ENCODE data around the gene KAT7. TPM values are rescaled to one million over a fixed set of nuclear protein-coding genes. Genes with fewer than 3 reads are reported as not detected.

KAT7 gene
- total RNA-seq, 1 donor from 2014 or later: 93.5 TPM

DNA sequence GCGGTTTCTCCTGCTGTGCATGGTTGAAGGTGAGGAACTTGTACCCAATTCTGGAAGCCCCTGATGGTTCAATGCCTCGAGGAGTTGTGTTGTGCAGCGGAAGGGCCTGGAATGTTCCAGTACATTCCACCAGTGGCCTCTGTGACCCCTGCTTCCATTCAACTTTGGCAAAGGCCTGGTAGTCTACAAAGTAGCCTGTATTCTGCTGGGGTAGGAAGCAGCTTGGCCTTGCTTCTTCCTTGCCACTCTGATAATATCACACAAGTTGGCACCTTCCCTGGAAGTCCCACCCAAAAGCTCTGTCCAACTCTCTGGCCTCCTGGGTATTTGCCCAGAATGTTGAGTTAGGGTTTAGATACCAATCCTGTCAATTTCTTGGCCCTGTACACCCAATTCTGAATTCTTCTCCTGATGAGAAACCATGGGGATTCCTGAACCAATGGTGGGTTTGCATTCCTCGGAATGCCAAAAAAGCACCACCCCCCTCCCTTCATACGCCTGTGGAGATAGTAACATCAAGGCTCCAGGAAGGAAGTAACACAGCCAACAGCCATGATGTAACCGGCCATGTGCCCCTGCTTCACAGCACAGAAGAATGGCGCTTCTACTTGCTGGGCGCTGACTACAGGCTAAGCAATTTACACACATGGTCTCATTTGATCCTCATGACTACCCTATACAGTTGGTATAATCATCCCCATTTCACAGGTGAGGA lies 12.8 kb upstream of the KAT7 start:
- Mint-ChIP-seq H3K27me3 (ENCODE audit: low read depth) (no peaks in the 10 kb centered on the region), H3K27ac (ENCODE audit: unreplicated experiment) (no peak overlapping the region), H3K36me3 (ENCODE audit: low read depth) (no peaks in the 10 kb centered on the region), H3K9me3 (no peaks in the 10 kb centered on the region), H3K4me3 (no peak overlapping the region), H3K4me1 (peaks cover 35% of the 10 kb centered on the region)
- TF ChIP-seq, protein P1, sequence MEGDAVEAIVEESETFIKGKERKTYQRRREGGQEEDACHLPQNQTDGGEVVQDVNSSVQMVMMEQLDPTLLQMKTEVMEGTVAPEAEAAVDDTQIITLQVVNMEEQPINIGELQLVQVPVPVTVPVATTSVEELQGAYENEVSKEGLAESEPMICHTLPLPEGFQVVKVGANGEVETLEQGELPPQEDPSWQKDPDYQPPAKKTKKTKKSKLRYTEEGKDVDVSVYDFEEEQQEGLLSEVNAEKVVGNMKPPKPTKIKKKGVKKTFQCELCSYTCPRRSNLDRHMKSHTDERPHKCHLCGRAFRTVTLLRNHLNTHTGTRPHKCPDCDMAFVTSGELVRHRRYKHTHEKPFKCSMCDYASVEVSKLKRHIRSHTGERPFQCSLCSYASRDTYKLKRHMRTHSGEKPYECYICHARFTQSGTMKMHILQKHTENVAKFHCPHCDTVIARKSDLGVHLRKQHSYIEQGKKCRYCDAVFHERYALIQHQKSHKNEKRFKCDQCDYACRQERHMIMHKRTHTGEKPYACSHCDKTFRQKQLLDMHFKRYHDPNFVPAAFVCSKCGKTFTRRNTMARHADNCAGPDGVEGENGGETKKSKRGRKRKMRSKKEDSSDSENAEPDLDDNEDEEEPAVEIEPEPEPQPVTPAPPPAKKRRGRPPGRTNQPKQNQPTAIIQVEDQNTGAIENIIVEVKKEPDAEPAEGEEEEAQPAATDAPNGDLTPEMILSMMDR (conservative IDR thresholded peaks at IDR 0.05): no peak
- DNase-seq (ENCODE audit: low read depth, low spot score): no peak

DNA sequence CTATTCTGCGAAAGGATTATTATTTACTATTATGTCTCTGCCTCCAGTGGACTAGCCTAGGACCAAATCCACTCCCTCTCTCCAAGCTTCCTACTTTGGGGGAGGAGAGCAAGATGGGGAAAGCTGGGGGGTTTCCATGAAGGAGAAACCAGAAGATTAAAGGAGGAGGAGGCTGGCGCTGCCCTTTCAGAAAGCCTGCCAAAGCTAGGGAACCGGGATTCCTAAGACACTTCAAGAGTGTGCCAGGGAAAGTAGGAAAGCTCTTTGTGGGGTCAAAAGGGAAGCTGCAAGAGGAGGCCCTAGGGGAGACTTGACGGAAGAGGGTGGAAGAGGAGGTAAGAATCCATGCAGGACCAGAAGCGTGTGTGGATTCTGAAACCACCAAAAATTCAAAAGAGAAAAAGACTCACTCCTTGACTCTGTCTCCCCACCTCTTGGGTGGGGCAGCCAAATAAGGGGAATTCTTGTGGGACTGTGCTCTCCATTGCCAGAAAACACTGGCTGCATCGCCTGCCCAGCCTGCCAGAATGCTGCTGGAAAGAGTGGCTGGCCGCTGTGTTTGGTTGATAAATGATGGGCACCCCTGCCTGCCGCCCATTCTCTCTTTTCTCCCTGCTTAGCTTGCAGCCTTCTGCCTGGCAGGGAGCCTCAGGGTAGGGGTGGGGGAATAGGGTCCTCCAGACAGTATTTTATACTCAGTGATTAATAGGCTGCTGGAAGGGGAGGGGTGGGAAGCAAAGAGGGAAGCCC lies 11.8 kb upstream of the KAT7 start:
- Mint-ChIP-seq H3K27me3 (ENCODE audit: low read depth) (no peaks in the 10 kb centered on the region), H3K4me1 (peaks cover 38% of the 10 kb centered on the region), H3K4me3 (no peak overlapping the region), H3K9me3 (no peaks in the 10 kb centered on the region), H3K36me3 (ENCODE audit: low read depth) (no peaks in the 10 kb centered on the region), H3K27ac (ENCODE audit: unreplicated experiment) (no peak overlapping the region)
- TF ChIP-seq, protein P1 (conservative IDR thresholded peaks at IDR 0.05): no peak
- DNase-seq (ENCODE audit: low read depth, low spot score): no peak

DNA sequence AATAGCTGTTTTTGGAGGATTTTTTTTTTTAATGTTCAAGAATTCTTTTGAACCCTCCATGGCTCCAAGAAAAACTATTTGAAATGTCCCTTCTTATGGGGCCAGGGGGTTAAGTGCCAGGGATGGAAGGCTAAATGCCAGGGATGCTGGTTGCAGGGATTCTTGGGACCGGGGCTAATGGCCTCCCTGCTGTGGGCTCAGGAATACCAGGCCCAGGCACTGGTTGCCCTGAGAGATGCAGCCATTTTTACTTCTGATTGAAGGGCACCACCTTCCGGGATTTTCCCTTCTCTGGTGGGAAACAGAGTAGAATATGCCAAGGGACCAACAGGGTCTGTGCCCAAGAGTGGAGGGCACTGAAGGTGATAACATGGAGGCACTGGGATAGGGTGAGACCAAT lies 10.9 kb upstream of the KAT7 start:
- DNase-seq (ENCODE audit: low read depth, low spot score): no peak
- Mint-ChIP-seq H3K4me1 (peaks cover 38% of the 10 kb centered on the region), H3K9me3 (no peaks in the 10 kb centered on the region), H3K36me3 (ENCODE audit: low read depth) (no peaks in the 10 kb centered on the region), H3K4me3 (peak overlapping the region; percentile 13), H3K27ac (ENCODE audit: unreplicated experiment) (no peak overlapping the region), H3K27me3 (ENCODE audit: low read depth) (no peaks in the 10 kb centered on the region)
- TF ChIP-seq, protein P1 (conservative IDR thresholded peaks at IDR 0.05): no peak

DNA sequence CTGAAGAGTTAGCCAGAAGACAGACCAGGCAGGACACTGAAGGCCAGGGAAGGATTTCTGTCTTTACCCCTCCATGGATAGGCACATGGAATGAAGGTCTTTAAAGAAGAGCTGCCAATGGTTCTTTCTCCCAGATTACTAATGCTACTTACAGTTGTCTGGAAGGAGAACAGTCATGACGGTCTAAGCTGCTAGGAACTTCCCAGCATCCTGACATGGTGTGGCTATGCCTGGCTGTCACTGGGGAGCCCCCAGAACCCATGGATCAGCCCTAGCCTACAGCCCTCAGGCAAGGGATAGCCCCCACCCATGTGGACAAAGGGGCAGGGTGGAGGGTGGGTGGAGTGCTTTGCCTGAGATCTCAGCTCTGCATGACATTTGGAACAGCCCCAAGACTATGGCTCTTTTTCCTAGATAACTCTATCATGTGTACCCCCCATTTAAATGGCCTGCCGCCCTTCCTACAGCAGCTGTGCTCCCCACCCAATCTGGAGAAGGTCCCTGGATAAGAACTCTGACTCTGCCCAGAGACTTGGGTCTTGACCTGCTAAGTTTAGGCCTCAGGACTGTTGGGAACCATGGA lies 9.2 kb upstream of the KAT7 start:
- H3K4me1 Mint-ChIP-seq: peaks cover 44% of the 10 kb centered on the region
- no peaks in the 10 kb centered on the region for H3K36me3 Mint-ChIP-seq (ENCODE audit: low read depth)
- H3K9me3 Mint-ChIP-seq: no peaks in the 10 kb centered on the region
- no peak overlapping the region for H3K27ac Mint-ChIP-seq (ENCODE audit: unreplicated experiment)
- TF ChIP-seq, protein P1 (conservative IDR thresholded peaks at IDR 0.05): no peak
- H3K27me3 Mint-ChIP-seq (ENCODE audit: low read depth): no peaks in the 10 kb centered on the region
- no peak for DNase-seq (ENCODE audit: low read depth, low spot score)
- H3K4me3 Mint-ChIP-seq: no peak overlapping the region

DNA sequence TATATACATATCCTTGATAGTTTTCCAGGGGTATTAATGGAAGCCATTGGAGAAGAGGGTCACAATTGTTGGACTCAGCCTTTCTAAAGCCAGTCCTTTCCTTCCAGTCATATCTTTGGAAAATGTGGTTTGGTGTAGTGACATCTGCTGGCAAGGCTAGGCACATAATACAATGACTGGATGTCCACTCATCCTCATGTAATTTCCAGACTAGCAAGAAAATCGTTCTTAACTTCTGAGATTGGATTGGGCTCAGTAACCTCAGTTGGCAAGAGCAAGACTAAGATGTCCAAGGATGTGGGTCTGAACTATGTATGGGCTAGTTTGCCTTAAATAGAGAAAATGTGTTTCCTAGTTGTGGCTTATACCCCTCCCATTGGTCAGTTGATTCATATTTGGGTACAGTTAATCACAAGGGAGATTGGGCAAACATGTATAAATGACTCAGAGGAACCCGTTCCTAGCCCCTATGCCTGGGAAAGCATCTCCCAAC lies 8.7 kb upstream of the KAT7 start:
- DNase-seq (ENCODE audit: low read depth, low spot score): no peak
- Mint-ChIP-seq H3K36me3 (ENCODE audit: low read depth) (no peaks in the 10 kb centered on the region), H3K9me3 (no peaks in the 10 kb centered on the region), H3K27me3 (ENCODE audit: low read depth) (no peaks in the 10 kb centered on the region), H3K4me1 (peaks cover 44% of the 10 kb centered on the region), H3K27ac (ENCODE audit: unreplicated experiment) (no peak overlapping the region), H3K4me3 (no peak overlapping the region)
- TF ChIP-seq, protein P1 (conservative IDR thresholded peaks at IDR 0.05): peak; percentile 57
